Right atrium auricular region (tissue), 2 donors: ENCODE data around the gene SLC44A3. TPM values are rescaled to one million over a fixed set of nuclear protein-coding genes. Genes with fewer than 3 reads are reported as not detected.
"Not testable (repeated sequence)": the region's sequence is repeated elsewhere in the genome, so short reads cannot be mapped to it uniquely, and the experiment has no call there.

Experiments
- DNase-seq: peaks from one replicate; pipeline ENCODE4 v3.0.0-alpha.2; 2019; ENCODE audit warnings: low spot score
- H3K27ac ChIP-seq, 2 donors: fragments of 200-600 bp; sonication (generic); 1 replicate in 1 of 2; 2 replicates in 1 of 2; pipeline ENCODE4 v1.5.1; 2016 to 2019
- H3K27me3 ChIP-seq, 2 donors: fragments of 200-600 bp; sonication (generic); one replicate each; pipeline versions ENCODE4 v1.5.1 to v1.6.0; 2017 to 2019
- H3K36me3 ChIP-seq: fragments of 200-600 bp; sonication (generic); one replicate; pipeline ENCODE4 v1.5.1; 2016
- H3K4me1 ChIP-seq, 2 donors: fragments of 200-600 bp; sonication (generic); one replicate each; pipeline versions ENCODE4 v1.5.1 to v1.6.0; 2017 to 2019
- H3K4me3 ChIP-seq, 2 donors: fragments of 200-600 bp; sonication (generic); 1 replicate in 1 of 2; 2 replicates in 1 of 2; pipeline ENCODE4 v1.5.1; 2017 to 2019; ENCODE audit warnings: mild to moderate bottlenecking in 1 of 2, moderate library complexity in 1 of 2
- H3K9me3 ChIP-seq, 2 donors: fragments of 200-600 bp; sonication (generic); one replicate each; pipeline ENCODE4 v1.5.1; 2019
- total RNA-seq, 2 donors: library from RNA; depleted of rRNA; stranded (reverse); fragments of >200 nt; gene quantifications; one replicate each; pipeline ENCODE4 v1.1.0, GENCODE V29; 2016
- TF ChIP-seq, protein P1 (sequence below), 2 donors: fragments of 200-600 bp; sonication (generic); IDR thresholded peaks; one replicate each; pipeline ENCODE4 v1.5.1; 2019; ENCODE audit warnings: antibody characterized with exemption in 2 of 2

The SLC44A3 gene
- total RNA-seq, 2 donors from 2014 or later = 2.7 to 9.5 TPM

DNA sequence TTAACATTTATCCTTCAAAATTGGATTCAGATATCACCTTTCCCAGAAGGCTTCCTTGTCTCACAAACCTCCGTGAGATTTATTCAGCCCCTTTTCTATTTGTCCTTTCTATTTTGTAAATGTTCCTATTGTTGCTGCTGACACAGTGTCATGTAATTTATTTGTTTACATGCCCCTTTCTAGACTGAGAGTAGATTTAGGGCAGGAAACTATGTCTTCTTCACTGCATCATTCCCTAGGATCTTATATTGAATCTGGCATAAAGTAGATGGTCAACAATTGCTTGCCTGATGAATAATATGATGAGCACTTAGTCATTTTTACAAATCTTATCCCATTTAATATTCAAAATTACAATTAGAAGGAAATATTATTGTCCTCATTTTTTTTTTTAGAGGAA is 114.9 kb downstream of the SLC44A3 start:
- H3K4me1 ChIP-seq = peaks cover 0 to 32% of the 10 kb centered on the region in 2 donors
- no peaks in the 10 kb centered on the region for H3K27me3 ChIP-seq
- no peaks in the 10 kb centered on the region for H3K9me3 ChIP-seq
- H3K4me3 ChIP-seq = no peak overlapping the region
- no peaks in the 10 kb centered on the region for H3K36me3 ChIP-seq
- TF ChIP-seq, protein P1, sequence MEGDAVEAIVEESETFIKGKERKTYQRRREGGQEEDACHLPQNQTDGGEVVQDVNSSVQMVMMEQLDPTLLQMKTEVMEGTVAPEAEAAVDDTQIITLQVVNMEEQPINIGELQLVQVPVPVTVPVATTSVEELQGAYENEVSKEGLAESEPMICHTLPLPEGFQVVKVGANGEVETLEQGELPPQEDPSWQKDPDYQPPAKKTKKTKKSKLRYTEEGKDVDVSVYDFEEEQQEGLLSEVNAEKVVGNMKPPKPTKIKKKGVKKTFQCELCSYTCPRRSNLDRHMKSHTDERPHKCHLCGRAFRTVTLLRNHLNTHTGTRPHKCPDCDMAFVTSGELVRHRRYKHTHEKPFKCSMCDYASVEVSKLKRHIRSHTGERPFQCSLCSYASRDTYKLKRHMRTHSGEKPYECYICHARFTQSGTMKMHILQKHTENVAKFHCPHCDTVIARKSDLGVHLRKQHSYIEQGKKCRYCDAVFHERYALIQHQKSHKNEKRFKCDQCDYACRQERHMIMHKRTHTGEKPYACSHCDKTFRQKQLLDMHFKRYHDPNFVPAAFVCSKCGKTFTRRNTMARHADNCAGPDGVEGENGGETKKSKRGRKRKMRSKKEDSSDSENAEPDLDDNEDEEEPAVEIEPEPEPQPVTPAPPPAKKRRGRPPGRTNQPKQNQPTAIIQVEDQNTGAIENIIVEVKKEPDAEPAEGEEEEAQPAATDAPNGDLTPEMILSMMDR (IDR thresholded peaks at IDR 0.05) = no peak
- DNase-seq = no peak
- no peak overlapping the region for H3K27ac ChIP-seq

DNA sequence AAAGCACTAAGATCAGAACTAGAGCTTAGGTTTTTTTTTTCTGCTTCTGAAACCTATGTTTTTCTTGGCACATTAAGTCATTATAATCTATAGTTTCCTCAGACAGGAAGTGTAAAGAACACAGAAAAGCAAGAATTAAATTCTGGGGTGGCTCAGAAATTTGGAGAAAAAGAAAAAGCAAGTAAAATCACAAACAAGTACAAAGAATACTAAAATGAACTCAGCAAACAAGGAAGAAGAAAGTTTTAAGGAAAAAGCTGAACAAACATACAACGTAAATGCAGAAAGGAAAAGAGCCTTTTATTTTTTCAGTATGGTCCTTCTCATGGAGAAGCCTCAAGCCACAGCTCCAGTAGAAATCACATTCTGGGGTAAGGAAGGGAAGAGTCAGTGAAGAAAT is 115.3 kb downstream of the SLC44A3 start:
- H3K4me1 ChIP-seq = peaks cover 0 to 29% of the 10 kb centered on the region in 2 donors
- no peaks in the 10 kb centered on the region for H3K27me3 ChIP-seq
- no peak for DNase-seq
- H3K36me3 ChIP-seq = no peaks in the 10 kb centered on the region
- H3K9me3 ChIP-seq = no peaks in the 10 kb centered on the region
- TF ChIP-seq, protein P1 (IDR thresholded peaks at IDR 0.05) = no peak
- H3K4me3 ChIP-seq = no peak overlapping the region
- H3K27ac ChIP-seq = no peak overlapping the region

DNA sequence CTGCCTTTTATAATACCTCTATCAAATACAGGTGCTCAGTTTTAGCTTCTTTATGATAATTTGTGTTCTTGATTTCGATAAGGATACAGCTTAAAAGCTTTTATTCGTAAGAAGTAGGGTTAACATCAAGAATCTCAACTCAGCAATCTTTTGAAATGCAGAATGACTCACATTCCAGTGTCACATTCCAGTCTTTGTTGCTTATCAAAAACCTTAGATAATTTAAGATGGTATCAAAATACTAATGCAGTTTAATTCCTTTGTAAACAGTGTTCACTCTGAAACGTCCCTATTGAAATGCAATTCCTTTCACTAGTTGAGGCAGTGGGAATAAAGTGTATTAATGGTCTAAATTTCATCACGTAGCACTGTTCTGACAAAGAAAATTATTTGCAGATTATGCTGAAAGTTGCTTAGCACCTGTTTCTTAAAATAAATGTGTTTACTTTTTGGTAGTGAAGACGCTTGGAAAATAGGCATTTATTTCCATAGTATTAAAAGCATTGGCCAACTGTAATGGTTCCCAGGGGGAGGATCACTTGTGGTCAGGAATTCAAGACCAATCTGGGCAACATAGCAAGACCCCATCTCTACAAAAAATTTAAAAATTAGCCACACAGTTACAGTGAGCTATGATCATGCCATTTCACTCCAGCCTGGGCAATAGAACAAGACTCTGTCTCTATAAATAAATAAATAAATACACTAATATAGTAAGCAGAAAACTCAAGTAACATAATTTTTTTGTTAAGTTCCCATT is 116.9 kb downstream of the SLC44A3 start:
- Histone ChIP-seq H3K27ac (peak overlapping the region in 1 of 2 donors; percentile 8), H3K27me3 (no peaks in the 10 kb centered on the region), H3K4me1 (peaks cover 0 to 29% of the 10 kb centered on the region in 2 donors), H3K9me3 (no peaks in the 10 kb centered on the region), H3K36me3 (no peaks in the 10 kb centered on the region), H3K4me3 (no peak overlapping the region)
- DNase-seq = no peak
- TF ChIP-seq, protein P1 (IDR thresholded peaks at IDR 0.05) = no peak

DNA sequence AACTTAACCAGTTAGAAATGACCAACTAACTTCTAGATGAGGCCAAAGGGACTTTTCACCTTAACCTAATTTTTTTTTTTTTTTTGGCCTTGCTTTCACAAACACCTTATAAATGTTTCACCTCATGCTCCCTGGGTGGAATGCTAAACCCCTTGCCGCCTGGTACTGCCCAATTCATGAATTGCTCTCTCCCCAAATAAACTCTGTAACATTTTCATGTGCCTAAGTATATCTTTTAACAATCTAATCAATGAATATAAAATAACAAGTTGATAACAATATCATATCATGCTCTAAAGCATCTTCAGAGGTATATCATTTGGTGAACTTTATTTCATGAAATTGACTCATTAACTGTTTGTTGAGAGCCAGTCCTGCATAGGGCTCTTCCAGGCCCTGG is 117.7 kb downstream of the SLC44A3 start:
- Histone ChIP-seq H3K27me3 (no peaks in the 10 kb centered on the region), H3K4me3 (no peak overlapping the region), H3K9me3 (no peaks in the 10 kb centered on the region), H3K36me3 (no peaks in the 10 kb centered on the region), H3K27ac (no peak overlapping the region), H3K4me1 (peaks cover 0 to 29% of the 10 kb centered on the region in 2 donors)
- TF ChIP-seq, protein P1 (IDR thresholded peaks at IDR 0.05) = no peak
- DNase-seq = no peak

DNA sequence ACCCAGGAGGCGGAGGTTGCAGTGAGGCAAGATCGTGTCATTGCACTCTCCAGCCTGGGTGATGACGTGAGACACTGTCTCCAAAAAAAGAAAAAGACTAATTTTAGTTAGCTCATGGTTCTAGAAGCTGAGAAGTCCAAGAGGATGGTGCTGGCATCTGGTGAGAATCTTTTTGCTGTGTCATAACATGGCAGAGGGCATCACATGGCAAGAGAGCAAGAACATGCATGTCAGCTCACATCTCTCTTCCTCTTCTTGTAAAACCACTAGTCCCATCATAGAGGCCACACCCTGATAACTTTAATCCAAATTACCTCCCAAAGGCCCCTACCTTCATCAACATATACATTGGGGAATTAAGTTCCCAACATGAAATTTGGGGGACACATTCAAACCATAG is 120.6 kb downstream of the SLC44A3 start:
- no peak for DNase-seq
- no peak overlapping the region for H3K27ac ChIP-seq
- TF ChIP-seq, protein P1 (IDR thresholded peaks at IDR 0.05) = no peak

DNA sequence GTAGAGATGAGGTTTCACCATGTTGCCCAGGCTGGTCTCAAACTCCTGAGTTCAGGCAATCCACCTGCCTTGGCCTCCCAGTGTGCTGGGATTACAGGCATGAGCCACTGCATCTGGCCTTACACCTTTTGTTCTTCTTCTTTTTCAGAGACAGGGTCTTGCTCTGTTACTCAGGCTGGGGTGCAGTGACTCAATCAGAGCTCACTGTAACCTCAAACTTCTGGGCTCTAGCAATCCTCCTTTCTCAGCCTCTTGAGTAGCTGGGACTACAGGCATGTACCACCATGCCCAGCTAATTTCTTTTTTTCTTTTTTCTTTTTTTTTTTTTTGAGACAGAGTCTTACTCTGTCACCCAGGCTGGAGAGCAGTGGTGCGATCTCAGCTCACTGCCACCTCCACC is 121.3 kb downstream of the SLC44A3 start:
- H3K27ac ChIP-seq, H3K9me3 ChIP-seq, DNase-seq, H3K27me3 ChIP-seq, H3K4me3 ChIP-seq, H3K36me3 ChIP-seq: not testable (repeated sequence)
- H3K4me1 ChIP-seq = peaks cover 0 to 21% of the 10 kb centered on the region in 2 donors

More for the DNA sequence above, 120.6 kb downstream of the SLC44A3 start:
- no peak overlapping the region for H3K4me3 ChIP-seq
- H3K27me3 ChIP-seq = no peaks in the 10 kb centered on the region
- H3K4me1 ChIP-seq = peaks cover 0 to 29% of the 10 kb centered on the region in 2 donors
- no peaks in the 10 kb centered on the region for H3K9me3 ChIP-seq
- H3K36me3 ChIP-seq = no peaks in the 10 kb centered on the region
